GM18909 (cell line): ENCODE results near the gene PDGFRB.

ENCODE experiments used
- ATAC-seq: cut with Tn5 transposase; IDR thresholded peaks from one replicate; pipeline ENCODE4 v1.9.1; 2021; ENCODE audit warnings: mild to moderate bottlenecking; ENCODE audit not compliant: unreplicated experiment, poor library complexity

Gene PDGFRB

GRCh38 chr5:150133581-150134197, 22.0 kb downstream of the PDGFRB start:
- ATAC-seq = no peak

- ATAC-seq = no peak
Measured at GRCh38 chr5:150132740-150133139, 22.9 kb downstream of the PDGFRB start.

GRCh38 chr5:150131978-150132694, 23.5 kb downstream of the PDGFRB start:
- ATAC-seq = no peak

DNA sequence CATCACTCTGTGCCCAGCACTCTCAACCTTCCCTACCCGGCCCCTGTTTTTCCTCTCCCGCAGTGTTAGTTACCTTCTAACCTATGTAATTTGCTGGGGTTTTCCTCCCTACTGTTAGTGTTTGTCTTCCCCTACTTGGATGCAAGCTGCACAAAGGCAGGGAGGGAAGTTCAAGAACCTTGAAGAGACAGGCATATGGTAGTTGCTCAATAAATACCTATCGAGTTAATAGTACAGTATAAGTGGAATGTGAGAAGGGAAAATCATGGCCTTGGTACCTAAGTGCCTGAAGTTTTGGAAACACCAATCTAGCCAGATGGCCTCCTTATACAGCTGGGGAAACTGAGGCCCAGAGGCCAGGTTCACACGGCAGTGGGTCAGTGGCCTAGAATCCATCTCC, 24.2 kb downstream of the PDGFRB start:
- no peak for ATAC-seq

GRCh38 chr5:150130493-150130922, 25.1 kb downstream of the PDGFRB start:
- no peak for ATAC-seq

DNA sequence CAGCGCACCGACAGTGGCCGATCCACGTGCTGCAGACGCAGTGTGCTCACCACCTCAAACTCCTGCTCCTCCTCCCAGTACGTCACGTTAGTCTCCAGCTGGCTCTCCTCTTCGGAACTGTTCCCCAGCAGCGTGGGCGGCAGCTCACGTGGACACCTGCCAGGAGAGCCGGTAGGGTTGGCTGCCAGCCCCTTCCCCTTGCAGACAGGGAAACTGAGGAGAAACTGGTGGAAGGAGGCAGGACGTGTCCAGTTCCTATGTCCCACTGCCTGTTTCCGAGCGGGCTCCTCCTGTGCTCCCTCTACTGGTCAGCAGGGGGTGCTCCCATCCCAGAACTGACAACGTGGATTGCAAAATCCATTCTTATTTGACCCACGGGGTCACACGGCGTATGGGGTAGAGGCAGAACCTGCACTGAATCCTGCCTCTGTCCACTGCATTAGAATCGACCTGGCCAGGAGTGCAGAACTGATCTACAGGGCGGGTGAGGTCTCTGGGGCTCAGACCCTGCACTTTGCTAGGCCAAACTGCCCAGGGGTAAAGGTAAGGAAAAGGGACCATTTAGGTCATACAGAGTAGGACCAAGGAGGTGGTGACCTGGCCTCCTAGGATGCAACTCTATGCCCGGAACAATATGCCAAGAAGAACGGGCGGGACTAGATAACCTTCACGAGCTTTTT, 25.7 kb downstream of the PDGFRB start:
- ATAC-seq = peak; percentile 66

DNA sequence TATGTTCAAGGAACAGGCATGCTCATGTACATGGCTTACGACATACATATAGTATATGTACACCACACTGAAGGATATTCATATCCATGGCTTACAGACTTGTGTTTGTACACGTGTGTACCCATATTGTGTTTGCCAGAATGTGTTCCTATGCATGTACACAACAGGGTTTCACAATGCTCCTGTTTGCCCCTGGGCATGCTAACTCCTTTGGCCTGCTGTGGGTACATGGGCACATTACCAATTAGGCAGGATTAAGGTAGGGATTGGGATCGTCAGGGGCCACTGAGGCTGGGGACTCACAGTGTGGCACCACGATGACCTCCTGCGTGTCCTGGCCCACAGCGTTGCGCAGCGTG, 26.2 kb downstream of the PDGFRB start:
- ATAC-seq = no peak

- ATAC-seq = no peak
Measured at GRCh38 chr5:150126921-150127265, 28.8 kb downstream of the PDGFRB start.

DNA sequence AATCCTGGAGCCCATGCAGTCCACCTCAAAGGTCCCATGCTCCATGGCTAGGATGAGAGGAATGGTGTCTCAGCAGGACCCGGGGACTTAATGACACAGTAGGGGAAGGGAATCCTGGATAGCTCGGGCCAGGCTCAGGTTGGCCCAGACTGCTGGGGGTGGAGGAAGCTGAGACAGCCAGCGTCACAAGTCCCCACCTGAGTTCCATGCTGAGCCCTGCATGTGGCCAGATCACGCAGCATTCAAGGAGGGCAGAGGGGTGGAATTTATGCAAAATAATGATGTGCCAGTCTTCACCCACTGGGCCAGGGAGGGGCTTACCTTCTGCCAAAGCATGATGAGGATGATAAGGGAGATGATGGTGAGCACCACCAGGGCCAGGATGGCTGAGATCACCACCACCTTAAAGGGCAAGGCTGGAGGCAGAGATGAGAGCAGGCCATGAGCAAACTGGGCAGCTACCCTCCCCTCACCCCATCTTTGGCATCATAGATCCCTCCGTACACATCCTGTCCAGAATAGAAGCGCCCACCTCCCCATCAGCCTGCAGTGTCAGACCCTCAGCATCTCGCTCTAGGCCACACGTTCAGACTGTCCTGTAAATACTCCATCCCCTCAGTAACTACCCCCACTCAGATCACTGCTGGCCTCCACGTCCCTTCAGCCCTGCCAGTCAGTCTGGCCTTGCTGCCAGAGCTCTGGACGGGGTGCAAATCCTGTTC, 29.3 kb downstream of the PDGFRB start:
- ATAC-seq = no peak

DNA sequence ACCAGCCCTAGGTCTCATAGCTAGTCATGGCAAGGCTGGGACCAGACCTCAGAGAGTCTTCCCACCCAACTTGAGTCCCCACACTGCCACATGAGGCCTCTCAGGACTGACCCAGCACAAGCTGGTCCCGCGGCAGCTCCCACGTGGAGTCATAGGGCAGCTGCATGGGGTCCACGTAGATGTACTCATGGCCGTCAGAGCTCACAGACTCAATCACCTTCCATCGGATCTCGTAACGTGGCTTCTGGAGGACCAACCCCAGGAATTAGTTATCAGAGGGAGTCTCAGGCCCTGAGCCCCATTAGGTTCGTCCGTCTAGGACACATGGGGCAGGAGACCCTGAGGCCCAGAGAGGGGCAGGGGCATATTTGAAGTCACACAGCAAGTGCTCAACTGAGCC, 30.3 kb downstream of the PDGFRB start:
- ATAC-seq = no peak

DNA sequence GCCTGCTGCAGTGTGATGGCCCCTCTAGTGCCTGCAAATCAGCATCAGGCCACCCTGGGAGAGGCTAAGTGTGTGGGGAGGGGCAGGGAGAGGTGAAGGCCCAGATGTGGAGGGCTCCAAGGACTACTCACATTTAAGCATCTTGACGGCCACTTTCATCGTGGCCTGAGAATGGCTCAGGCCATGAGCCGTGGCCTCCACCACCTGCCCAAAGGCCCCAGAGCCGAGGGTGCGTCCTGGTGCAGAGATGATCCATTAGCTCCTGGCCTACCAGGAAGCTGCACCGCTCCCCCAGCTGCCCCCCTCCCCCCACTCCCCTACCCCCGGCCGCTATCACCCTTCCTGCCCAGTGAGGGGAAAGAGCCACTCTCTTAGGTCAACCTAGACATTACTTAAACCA, 31.0 kb downstream of the PDGFRB start:
- no peak for ATAC-seq

- no peak for ATAC-seq
Measured at GRCh38 chr5:150124111-150124557, 31.5 kb downstream of the PDGFRB start.

DNA sequence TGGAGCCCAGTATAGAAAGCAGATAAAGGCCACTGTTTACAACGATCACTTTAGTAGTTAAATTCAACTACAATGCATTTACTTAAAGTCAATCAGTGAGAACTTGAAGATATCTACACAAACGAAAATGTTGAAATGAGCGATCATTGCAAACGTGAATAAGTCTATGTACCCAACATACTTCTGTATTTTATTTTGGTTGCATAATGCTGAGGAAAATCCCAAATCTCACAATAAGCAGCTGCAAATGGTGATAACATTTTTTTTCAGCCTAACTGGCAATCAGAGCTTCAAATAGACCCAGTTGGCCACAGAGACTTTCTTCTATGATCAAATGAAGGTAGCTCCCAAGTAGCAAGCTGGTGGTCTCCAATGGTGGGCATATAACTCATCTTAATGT, 32.1 kb downstream of the PDGFRB start:
- ATAC-seq = no peak

DNA sequence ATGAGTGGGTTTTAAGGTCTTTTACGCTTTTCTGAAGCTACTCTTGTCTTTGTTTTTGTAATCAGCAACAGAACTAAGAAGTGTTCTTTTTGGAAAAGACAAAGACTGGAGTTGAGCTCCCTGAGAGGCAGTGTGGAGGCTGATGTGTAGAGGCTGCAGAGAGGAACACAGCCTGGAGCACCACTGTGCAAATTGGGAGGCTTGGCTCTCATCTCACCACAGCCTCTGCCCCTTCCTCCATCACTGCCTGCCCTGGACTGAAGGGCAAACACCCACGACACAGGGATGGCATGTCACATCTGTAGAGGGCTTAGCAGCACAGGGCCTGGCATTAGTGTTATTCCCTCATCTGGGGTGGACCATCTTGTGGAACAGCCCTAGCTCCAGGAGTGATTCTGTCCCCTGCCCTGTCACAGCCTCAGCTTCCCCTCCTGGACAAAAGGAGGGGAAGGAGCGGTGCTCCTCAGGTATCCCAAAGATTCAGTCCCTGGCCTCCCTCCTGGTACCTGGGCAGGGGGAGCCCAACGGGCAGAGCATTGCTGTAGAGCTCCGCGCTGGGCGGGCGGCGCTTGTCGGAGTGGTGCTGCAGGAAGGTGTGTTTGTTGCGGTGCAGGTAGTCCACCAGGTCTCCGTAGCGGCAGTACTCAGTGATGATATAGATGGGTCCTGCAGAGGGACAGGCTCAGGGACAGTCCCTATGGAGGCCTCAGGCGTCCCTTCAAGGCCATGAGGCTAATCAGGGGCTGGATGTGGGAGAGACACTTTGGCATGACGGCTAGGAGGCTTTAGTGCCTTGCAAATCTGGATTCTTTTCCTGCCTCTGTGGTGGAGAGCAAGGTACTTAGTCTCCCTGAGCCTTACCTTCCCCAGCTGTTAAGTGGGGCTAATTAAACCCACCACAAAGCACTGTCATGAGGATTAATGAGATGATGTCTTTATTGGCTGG, 32.8 kb downstream of the PDGFRB start:
- ATAC-seq = no peak

DNA sequence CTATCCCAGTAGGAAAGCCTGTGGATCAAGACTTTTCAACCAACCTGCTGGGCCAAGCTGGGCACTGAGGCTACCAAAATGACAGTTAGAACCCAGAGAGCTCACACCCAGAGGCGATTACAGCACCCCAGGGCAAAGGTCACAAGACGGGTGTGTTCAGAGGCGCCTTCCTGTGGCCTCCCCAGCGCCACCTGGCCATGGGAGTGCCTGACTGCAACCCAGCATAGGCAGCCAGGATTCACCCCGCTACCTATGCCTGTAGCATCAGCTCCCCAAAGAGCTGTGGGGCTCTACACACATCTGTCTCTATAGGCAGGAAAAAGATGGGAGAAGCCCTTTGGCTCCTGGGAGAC, 33.5 kb downstream of the PDGFRB start:
- peak; percentile 74 for ATAC-seq

DNA sequence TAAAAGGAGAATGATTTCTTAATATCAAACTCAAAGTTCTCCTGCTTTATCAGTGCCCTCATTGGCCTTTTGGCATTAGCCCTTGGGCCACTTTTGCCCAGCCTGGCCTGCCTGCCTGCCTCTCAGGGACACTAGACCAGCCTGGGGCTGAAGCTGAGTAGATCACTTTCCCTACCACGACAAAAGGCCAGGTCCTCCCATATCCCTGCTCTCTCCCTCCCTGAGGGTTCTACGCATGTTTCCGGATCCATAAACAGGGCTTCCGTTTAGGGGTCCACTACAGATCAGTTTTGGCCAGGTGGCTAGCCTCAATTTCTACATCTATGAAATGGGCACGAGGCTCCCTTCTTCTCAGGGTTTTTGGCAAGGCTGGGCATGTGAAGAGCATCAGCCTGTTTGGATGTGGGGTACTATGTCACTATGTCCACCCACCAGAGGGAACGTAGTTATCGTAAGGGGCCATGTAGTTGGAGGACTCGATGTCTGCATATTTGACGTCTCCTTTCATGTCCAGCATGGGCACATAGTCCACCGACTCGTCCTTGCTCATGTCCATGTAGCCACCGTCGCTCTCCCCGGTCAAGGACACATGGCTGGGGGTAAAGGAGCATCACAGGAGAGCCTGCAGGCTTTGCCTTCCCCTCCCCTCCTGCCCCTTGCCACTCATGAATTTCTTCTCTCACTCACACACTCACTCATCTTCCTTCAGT, 34.0 kb downstream of the PDGFRB start:
- ATAC-seq = no peak

GRCh38 chr5:150120617-150121447, 34.8 kb downstream of the PDGFRB start:
- ATAC-seq = no peak

GRCh38 chr5:150120062-150120441, 35.6 kb downstream of the PDGFRB start:
- ATAC-seq = no peak
